NCI-H2171 treated with DMSO at 0.1 percent for 48 hours (cell line): Measurements from ENCODE around the gene TMEM52.

Experiments
- DNase-seq: peaks from one replicate; lab custom pipeline; 2025; lab: John Stamatoyannopoulos, UW

The TMEM52 gene

DNA sequence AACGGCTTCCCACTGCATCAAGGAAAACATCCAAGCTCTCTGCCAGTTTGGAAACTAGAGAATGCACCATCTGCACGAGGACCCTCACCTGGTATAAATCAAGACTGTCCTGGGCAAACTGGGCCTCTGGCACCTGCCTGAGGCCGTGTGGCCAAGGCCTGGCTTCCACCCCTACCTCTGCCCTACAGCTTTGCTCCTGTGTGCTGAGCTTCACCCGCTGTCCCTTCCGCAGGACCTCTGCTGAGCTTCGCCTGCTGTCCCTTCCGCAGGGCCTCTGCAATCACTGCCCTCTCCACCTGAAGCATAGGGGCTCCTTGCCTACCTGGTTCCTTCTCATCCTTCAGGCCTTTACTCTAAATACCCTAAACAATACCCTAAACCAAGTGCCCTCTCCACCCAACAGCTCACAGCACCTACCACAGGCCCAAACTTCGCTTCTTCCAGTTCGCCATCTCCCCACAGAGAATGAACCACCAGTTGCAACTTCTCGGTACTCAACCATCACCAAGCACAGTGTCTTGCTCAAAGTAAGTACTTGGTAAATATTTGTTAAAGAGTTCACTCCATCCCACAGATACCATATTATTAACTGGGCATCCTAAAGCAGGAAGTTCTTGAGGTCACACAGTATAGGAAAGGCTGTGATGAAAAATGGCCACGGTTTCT is 46.6 kb downstream of the TMEM52 start:
- no peak for DNase-seq

DNA sequence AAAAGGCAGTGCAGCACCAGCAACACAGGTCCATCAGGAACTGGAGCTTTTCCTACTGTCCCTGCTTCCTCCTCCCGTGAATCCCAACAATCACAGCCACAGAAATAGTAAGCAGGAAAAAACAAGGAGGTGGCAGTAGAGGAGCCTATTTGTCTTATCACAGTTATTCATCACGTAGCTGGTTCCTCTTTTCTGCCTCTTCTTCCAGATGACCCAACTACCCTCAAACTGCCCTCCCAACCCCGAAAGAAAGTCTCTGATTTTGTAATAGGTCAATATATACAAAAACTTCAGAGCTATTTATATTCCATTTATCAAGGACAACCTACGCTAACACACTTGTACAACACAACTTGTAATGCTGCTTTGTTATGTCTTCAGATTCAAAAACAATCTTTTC is 49.6 kb downstream of the TMEM52 start:
- no peak for DNase-seq
